Right atrium auricular region (tissue), 2 donors: Measurements from ENCODE around the gene CA14. TPM values are rescaled to one million over a fixed set of nuclear protein-coding genes. Genes with fewer than 3 reads are reported as not detected.
"Not testable (repeated sequence)": the region's sequence is repeated elsewhere in the genome, so short reads cannot be mapped to it uniquely, and the experiment has no call there.

Source experiments
- DNase-seq: peaks from one replicate; pipeline ENCODE4 v3.0.0-alpha.2; 2019; ENCODE audit warnings: low spot score
- H3K27ac ChIP-seq, 2 donors: fragments of 200-600 bp; sonication (generic); 1 replicate in 1 of 2; 2 replicates in 1 of 2; pipeline ENCODE4 v1.5.1; 2016 to 2019
- H3K27me3 ChIP-seq, 2 donors: fragments of 200-600 bp; sonication (generic); one replicate each; pipeline versions ENCODE4 v1.5.1 to v1.6.0; 2017 to 2019
- H3K36me3 ChIP-seq: fragments of 200-600 bp; sonication (generic); one replicate; pipeline ENCODE4 v1.5.1; 2016
- H3K4me1 ChIP-seq, 2 donors: fragments of 200-600 bp; sonication (generic); one replicate each; pipeline versions ENCODE4 v1.5.1 to v1.6.0; 2017 to 2019
- H3K4me3 ChIP-seq, 2 donors: fragments of 200-600 bp; sonication (generic); 1 replicate in 1 of 2; 2 replicates in 1 of 2; pipeline ENCODE4 v1.5.1; 2017 to 2019; ENCODE audit warnings: mild to moderate bottlenecking in 1 of 2, moderate library complexity in 1 of 2
- H3K9me3 ChIP-seq, 2 donors: fragments of 200-600 bp; sonication (generic); one replicate each; pipeline ENCODE4 v1.5.1; 2019
- CTCF ChIP-seq, 2 donors: fragments of 200-600 bp; sonication (generic); IDR thresholded peaks; one replicate each; pipeline ENCODE4 v1.5.1; 2019; ENCODE audit warnings: antibody characterized with exemption in 2 of 2
- total RNA-seq, 2 donors: library from RNA; depleted of rRNA; stranded (reverse); fragments of >200 nt; gene quantifications; one replicate each; pipeline ENCODE4 v1.1.0, GENCODE V29; 2016

CA14 gene
- total RNA-seq, 2 donors from 2014 or later: 4.2 to 5.7 TPM

GRCh38 chr1:150295476-150295875, 37.9 kb downstream of the CA14 start:
- peaks cover 0 to 13% of the 10 kb centered on the region in 2 donors for H3K4me1 ChIP-seq
- no peaks in the 10 kb centered on the region for H3K27me3 ChIP-seq
- no peak overlapping the region for H3K4me3 ChIP-seq
- no peaks in the 10 kb centered on the region for H3K9me3 ChIP-seq
- H3K36me3 ChIP-seq: peaks cover 32% of the 10 kb centered on the region
- DNase-seq: no peak
- H3K27ac ChIP-seq: no peak overlapping the region
- no peak for TF ChIP-seq CTCF (IDR thresholded peaks at IDR 0.05)

- no peaks in the 10 kb centered on the region for H3K9me3 ChIP-seq
- peaks cover 55% of the 10 kb centered on the region for H3K36me3 ChIP-seq
- no peak for DNase-seq
- H3K4me3 ChIP-seq: no peak overlapping the region
- no peak for TF ChIP-seq CTCF (IDR thresholded peaks at IDR 0.05)
- no peaks in the 10 kb centered on the region for H3K4me1 ChIP-seq
- no peaks in the 10 kb centered on the region for H3K27me3 ChIP-seq
- no peak overlapping the region for H3K27ac ChIP-seq
These were observed 42.1 kb downstream of the CA14 start for GRCh38 chr1:150299716-150300115.

GRCh38 chr1:150302338-150302737, 44.8 kb downstream of the CA14 start:
- H3K27me3 ChIP-seq: no peaks in the 10 kb centered on the region
- H3K36me3 ChIP-seq: peaks cover 38% of the 10 kb centered on the region

GRCh38 chr1:150302902-150303301, 45.3 kb downstream of the CA14 start:
- no peak for TF ChIP-seq CTCF (IDR thresholded peaks at IDR 0.05)
- Histone ChIP-seq H3K4me3 (no peak overlapping the region), H3K36me3 (peaks cover 42% of the 10 kb centered on the region), H3K27ac (no peak overlapping the region), H3K4me1 (no peaks in the 10 kb centered on the region), H3K9me3 (no peaks in the 10 kb centered on the region), H3K27me3 (no peaks in the 10 kb centered on the region)
- DNase-seq: no peak

More at GRCh38 chr1:150302338-150302737, 44.8 kb downstream of the CA14 start:
- TF ChIP-seq CTCF (IDR thresholded peaks at IDR 0.05): no peak
- Histone ChIP-seq H3K4me3 (no peak overlapping the region), H3K9me3 (no peaks in the 10 kb centered on the region), H3K27ac (no peak overlapping the region), H3K4me1 (no peaks in the 10 kb centered on the region)
- DNase-seq: no peak

- H3K27me3 ChIP-seq, H3K9me3 ChIP-seq, H3K4me3 ChIP-seq, H3K27ac ChIP-seq, DNase-seq, H3K4me1 ChIP-seq: not testable (repeated sequence)
- peaks cover 11% of the 10 kb centered on the region for H3K36me3 ChIP-seq
These were observed 51.0 kb downstream of the CA14 start for GRCh38 chr1:150308585-150308984.

- DNase-seq: no peak
- H3K27ac ChIP-seq: no peak overlapping the region
- peaks cover 11% of the 10 kb centered on the region for H3K36me3 ChIP-seq
- H3K4me3 ChIP-seq: no peak overlapping the region
- no peaks in the 10 kb centered on the region for H3K9me3 ChIP-seq
- TF ChIP-seq CTCF (IDR thresholded peaks at IDR 0.05): no peak
- H3K27me3 ChIP-seq: no peaks in the 10 kb centered on the region
- H3K4me1 ChIP-seq: no peaks in the 10 kb centered on the region
These were observed 52.4 kb downstream of the CA14 start for GRCh38 chr1:150309758-150310508.
